ENCODE data around the gene GIT1.

- TF ChIP-seq CTCF (IDR thresholded peaks at IDR 0.05) (no peak), POLR2A (IDR thresholded peaks at IDR 0.05) (no peak), POLR2AphosphoS5 (IDR thresholded peaks at IDR 0.05) (no peak), EP300 (IDR thresholded peaks at IDR 0.05) (no peak)
Measured at GRCh38 chr17:29575511-29576213, 13.8 kb downstream of the GIT1 start.

Data from stomach (tissue), 4 donors.